Activated T-cell treated with anti-CD3 and anti-CD28 coated beads, Interleukin-2, amount 50 U/mL, for 72 hours (primary cell): ENCODE data around the gene KDM4C. TPM values are rescaled to one million over a fixed set of nuclear protein-coding genes. Genes with fewer than 3 reads are reported as not detected.
"Not testable (repeated sequence)": the region's sequence is repeated elsewhere in the genome, so short reads cannot be mapped to it uniquely, and the experiment has no call there.

Source experiments
- ATAC-seq, 2 donors: fragments of 150-1000 bp; cut with Tn5 transposase; replicated peaks in 1 of 2; 2 replicates each; pipeline ENCODE4 v1.10.0; 2021; ENCODE audit warnings: moderate library complexity in 2 of 2, mild to moderate bottlenecking in 1 of 2
- DNase-seq, 2 donors: peaks; one replicate each; pipeline ENCODE4 v3.0.0; 2021 to 2022; ENCODE audit warnings: mixed read lengths in 1 of 2
- H3K27ac Mint-ChIP-seq: one replicate; pipeline ENCODE4 v1.8.0; 2022; ENCODE audit warnings: mild to moderate bottlenecking, moderate library complexity, mixed read lengths
- H3K27me3 Mint-ChIP-seq: one replicate; pipeline ENCODE4 v1.8.0; 2022; ENCODE audit warnings: low read depth, mixed read lengths
- H3K36me3 Mint-ChIP-seq, 2 donors: one replicate each; pipeline ENCODE4 v1.8.0; 2022; ENCODE audit warnings: mixed read lengths in 2 of 2, mild to moderate bottlenecking in 1 of 2; ENCODE audit not compliant: insufficient read depth in 2 of 2
- H3K4me1 Mint-ChIP-seq: one replicate; pipeline ENCODE4 v1.8.0; 2022; ENCODE audit warnings: low read depth, mixed read lengths
- H3K4me3 Mint-ChIP-seq, 2 donors: one replicate each; pipeline ENCODE4 v1.8.0; 2022; ENCODE audit warnings: mild to moderate bottlenecking in 2 of 2, mixed read lengths in 2 of 2, moderate library complexity in 2 of 2
- H3K9me3 Mint-ChIP-seq, 2 donors: one replicate each; pipeline ENCODE4 v1.8.0; 2022; ENCODE audit warnings: mixed read lengths in 2 of 2
- total RNA-seq, 2 donors: library from RNA; stranded (reverse); gene quantifications; one replicate each; pipeline ENCODE4 v1.2.3, GENCODE V29; 2022

Gene KDM4C
- total RNA-seq, 2 donors from 2014 or later = 42.9 to 46.7 TPM

GRCh38 chr9:7003861-7004260 is 246.1 kb downstream of the KDM4C start:
- no peak overlapping the region for H3K4me3 Mint-ChIP-seq
- DNase-seq (no peak), ATAC-seq (no peak)
- no peaks in the 10 kb centered on the region for H3K4me1 Mint-ChIP-seq
- H3K9me3 Mint-ChIP-seq = peaks cover 2% of the 10 kb centered on the region in 2 donors
- no peaks in the 10 kb centered on the region for H3K27me3 Mint-ChIP-seq
- H3K27ac Mint-ChIP-seq = no peak overlapping the region
- peaks cover 7 to 18% of the 10 kb centered on the region in 2 donors for H3K36me3 Mint-ChIP-seq

DNA sequence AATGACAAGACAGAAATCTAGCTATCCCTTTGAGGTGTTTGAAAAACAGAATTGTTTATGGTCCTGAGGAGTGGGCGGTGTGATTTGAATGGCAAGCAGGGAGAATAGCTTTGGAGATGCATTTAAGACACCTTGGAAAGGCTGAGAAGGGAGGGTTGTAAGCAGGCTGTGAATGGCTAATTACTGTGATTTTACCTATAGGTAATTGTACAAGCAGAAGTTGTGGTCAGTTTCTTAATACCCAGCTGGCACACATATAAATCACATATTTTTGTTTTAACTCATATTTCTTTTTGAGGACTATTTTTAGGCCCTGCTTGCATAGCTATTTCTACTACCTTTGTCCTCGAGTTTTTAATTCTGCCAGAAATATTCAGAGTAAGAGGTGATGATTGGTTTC is 248.6 kb downstream of the KDM4C start:
- H3K4me1 Mint-ChIP-seq = peaks cover 5% of the 10 kb centered on the region
- no peak overlapping the region for H3K27ac Mint-ChIP-seq
- ATAC-seq (no peak), DNase-seq (no peak)
- H3K9me3 Mint-ChIP-seq = peaks cover 2% of the 10 kb centered on the region in 2 donors
- peaks cover 7 to 20% of the 10 kb centered on the region in 2 donors for H3K36me3 Mint-ChIP-seq
- no peak overlapping the region for H3K4me3 Mint-ChIP-seq
- H3K27me3 Mint-ChIP-seq = no peaks in the 10 kb centered on the region

DNA sequence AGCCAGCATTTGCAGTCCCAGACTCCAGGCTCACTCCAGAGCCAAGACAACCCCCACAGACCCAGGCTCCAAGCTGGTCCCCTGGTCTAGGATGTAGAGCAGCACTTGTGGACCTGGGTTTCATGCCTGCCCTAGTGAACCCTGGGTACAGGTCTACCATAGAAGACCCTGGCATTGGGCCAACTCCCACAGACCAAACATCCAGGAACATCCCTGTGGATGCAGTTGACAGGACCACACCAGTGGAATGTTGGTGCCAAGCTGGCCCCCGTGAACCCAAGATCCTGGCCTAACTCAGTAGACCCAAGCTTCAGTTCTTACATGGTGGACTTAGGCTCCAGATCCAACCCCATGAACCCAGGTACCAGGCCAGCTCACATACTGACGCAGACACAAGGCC is 250.6 kb downstream of the KDM4C start:
- Mint-ChIP-seq H3K4me3 (no peak overlapping the region), H3K9me3 (peaks cover 2% of the 10 kb centered on the region in 2 donors), H3K27ac (no peak overlapping the region), H3K27me3 (no peaks in the 10 kb centered on the region), H3K36me3 (peaks cover 7 to 18% of the 10 kb centered on the region in 2 donors), H3K4me1 (peaks cover 10% of the 10 kb centered on the region)
- no peak for DNase-seq
- ATAC-seq = no peak

DNA sequence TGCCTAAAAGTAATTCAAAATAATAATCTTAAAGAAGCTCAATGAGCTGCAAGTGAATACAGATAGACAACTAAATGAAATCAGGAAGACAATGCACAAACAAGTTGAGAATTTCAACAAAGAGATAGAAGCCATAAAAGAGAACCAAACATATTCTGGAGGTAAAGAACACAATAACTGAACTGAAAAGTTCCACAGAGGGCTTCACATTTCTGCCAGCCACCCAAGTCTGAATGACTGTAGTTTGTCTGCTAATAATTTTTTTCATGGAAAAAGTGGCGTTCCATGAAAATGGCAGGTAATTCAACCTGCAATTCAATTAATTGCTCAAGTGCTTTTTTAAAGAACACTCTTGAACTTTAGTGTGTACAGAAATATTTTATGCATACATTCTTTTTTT is 251.3 kb downstream of the KDM4C start:
- no peaks in the 10 kb centered on the region for H3K27me3 Mint-ChIP-seq
- no peak overlapping the region for H3K4me3 Mint-ChIP-seq
- no peak for ATAC-seq
- no peak for DNase-seq
- peaks cover 9 to 20% of the 10 kb centered on the region in 2 donors for H3K36me3 Mint-ChIP-seq
- peaks cover 10% of the 10 kb centered on the region for H3K4me1 Mint-ChIP-seq
- H3K9me3 Mint-ChIP-seq = peaks cover 2% of the 10 kb centered on the region in 2 donors
- H3K27ac Mint-ChIP-seq = no peak overlapping the region

GRCh38 chr9:7011395-7012067 is 253.8 kb downstream of the KDM4C start:
- Mint-ChIP-seq H3K4me3 (no peak overlapping the region), H3K27ac (no peak overlapping the region), H3K27me3 (no peaks in the 10 kb centered on the region), H3K9me3 (peaks cover 2% of the 10 kb centered on the region in 2 donors), H3K36me3 (peaks cover 7 to 13% of the 10 kb centered on the region in 2 donors), H3K4me1 (peaks cover 10% of the 10 kb centered on the region)
- ATAC-seq = peak; percentile 49 to 54
- no peak for DNase-seq

GRCh38 chr9:7027996-7028395 is 270.2 kb downstream of the KDM4C start:
- Mint-ChIP-seq H3K36me3 (peaks cover 6 to 7% of the 10 kb centered on the region in 2 donors), H3K27ac (no peak overlapping the region), H3K4me1 (no peaks in the 10 kb centered on the region), H3K27me3 (no peaks in the 10 kb centered on the region), H3K4me3 (no peak overlapping the region), H3K9me3 (no peaks in the 10 kb centered on the region)
- ATAC-seq (no peak), DNase-seq (no peak)

- H3K27ac Mint-ChIP-seq = no peak overlapping the region
- H3K4me3 Mint-ChIP-seq = no peak overlapping the region
- H3K36me3 Mint-ChIP-seq = peaks cover 6 to 7% of the 10 kb centered on the region in 2 donors
- DNase-seq (no peak), ATAC-seq (no peak)
- H3K9me3 Mint-ChIP-seq = no peaks in the 10 kb centered on the region
- no peaks in the 10 kb centered on the region for H3K27me3 Mint-ChIP-seq
- H3K4me1 Mint-ChIP-seq = no peaks in the 10 kb centered on the region
These were observed 270.8 kb downstream of the KDM4C start for GRCh38 chr9:7028591-7028990.

DNA sequence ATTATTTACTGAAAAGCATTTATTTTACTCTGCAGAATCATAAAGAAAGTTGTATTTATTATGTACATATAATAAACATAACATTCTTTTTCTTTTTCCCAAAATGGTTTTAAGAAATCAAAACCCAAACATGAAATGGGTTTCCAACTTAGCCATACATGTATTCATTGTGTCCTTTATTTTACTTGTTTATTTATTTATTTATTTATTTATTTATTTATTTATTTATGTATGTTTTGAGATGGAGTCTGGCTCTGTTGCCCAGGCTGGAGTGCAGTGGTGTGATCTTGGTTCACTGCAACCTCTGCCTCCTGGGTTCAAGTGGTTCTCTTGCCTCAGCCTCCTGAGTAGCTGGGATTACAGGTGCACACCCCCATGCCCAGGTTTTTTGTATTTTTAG is 273.2 kb downstream of the KDM4C start:
- not testable (repeated sequence) for H3K27me3 Mint-ChIP-seq, H3K27ac Mint-ChIP-seq, H3K9me3 Mint-ChIP-seq, DNase-seq, H3K4me1 Mint-ChIP-seq, ATAC-seq, H3K4me3 Mint-ChIP-seq, H3K36me3 Mint-ChIP-seq

DNA sequence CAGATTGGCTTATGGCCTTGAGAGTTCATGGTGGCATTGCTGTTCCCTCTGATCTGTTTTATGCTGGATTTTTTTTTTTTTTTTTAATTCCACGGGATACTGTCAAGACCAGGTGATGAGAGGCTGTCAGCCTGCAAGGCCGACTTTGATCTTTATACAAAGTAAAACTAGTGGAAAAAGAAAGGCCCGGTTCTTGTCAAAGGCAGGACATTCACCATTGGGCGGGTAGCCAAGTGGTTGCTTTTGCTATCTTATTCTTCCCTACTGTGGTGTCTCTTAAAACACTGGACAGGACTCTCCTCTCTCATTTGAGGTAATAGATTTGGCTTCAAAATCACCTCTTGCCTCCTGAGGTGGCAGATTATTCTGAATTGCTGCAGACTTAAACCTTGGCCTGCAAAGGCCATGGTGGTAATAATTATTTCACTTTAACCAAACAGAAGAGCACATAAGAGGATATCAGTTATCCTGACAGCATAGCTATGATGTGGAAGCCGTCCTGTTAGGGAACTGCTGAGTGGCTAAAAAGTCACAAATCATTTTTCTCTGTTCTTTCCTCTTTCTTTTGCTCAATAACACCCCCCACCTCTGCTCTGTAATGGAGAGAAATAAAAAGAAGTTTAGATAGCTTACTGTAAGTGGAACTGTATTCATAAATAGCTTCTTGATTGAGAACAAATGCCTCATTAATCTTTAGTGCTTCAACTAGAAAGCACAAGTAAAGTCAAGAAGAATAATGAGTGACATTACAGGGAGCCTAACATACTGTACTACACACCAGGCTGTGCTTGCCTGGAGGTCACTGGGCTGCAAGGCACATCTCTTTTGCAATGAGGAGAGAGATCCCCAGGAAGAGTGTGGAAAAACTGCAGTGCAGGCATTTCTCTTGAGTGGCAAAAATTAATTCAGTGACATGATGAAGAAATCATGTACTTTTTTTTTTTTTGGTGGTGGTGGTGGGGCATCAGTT is 275.6 kb downstream of the KDM4C start:
- no peaks in the 10 kb centered on the region for H3K27me3 Mint-ChIP-seq
- no peak overlapping the region for H3K4me3 Mint-ChIP-seq
- ATAC-seq (no peak), DNase-seq (no peak)
- no peaks in the 10 kb centered on the region for H3K4me1 Mint-ChIP-seq
- no peaks in the 10 kb centered on the region for H3K9me3 Mint-ChIP-seq
- peaks cover 2 to 5% of the 10 kb centered on the region in 2 donors for H3K36me3 Mint-ChIP-seq
- H3K27ac Mint-ChIP-seq = peak overlapping the region; percentile 75

- Mint-ChIP-seq H3K4me1 (no peaks in the 10 kb centered on the region), H3K27me3 (no peaks in the 10 kb centered on the region), H3K9me3 (no peaks in the 10 kb centered on the region), H3K4me3 (no peak overlapping the region), H3K27ac (no peak overlapping the region), H3K36me3 (peaks cover 2 to 5% of the 10 kb centered on the region in 2 donors)
- no peak for ATAC-seq
- no peak for DNase-seq
These were observed 279.4 kb downstream of the KDM4C start for GRCh38 chr9:7037176-7037575.

GRCh38 chr9:7042124-7042523 is 284.4 kb downstream of the KDM4C start:
- H3K9me3 Mint-ChIP-seq = no peaks in the 10 kb centered on the region
- peaks cover 16% of the 10 kb centered on the region for H3K4me1 Mint-ChIP-seq
- H3K36me3 Mint-ChIP-seq = peaks cover 0 to 3% of the 10 kb centered on the region in 2 donors

DNA sequence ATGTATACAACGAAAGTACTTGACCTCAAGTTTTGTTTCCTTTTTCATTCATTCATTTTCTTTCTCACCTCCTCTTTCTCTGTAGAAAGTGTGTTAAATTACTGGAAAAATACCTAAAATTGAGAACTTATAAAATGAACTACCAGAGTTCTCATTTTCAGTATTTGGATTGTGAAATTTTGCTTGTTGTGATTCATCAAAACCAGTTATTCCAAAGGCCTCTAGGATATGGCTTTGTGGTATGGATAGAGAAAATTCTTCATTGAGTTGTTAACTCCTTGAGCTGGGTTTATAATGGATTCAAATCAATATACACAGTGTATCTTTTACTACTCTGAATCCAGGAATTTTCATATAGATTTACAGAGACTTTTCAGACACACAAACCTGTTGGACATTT is 287.6 kb downstream of the KDM4C start:
- Mint-ChIP-seq H3K9me3 (no peaks in the 10 kb centered on the region), H3K27me3 (no peaks in the 10 kb centered on the region), H3K4me3 (no peak overlapping the region), H3K27ac (no peak overlapping the region), H3K4me1 (peaks cover 16% of the 10 kb centered on the region), H3K36me3 (peaks cover 0 to 10% of the 10 kb centered on the region in 2 donors)
- DNase-seq = no peak
- no peak for ATAC-seq

More at GRCh38 chr9:7042124-7042523, 284.4 kb downstream of the KDM4C start:
- DNase-seq = no peak
- Mint-ChIP-seq H3K27ac (no peak overlapping the region), H3K27me3 (no peaks in the 10 kb centered on the region), H3K4me3 (no peak overlapping the region)
- ATAC-seq = no peak

DNA sequence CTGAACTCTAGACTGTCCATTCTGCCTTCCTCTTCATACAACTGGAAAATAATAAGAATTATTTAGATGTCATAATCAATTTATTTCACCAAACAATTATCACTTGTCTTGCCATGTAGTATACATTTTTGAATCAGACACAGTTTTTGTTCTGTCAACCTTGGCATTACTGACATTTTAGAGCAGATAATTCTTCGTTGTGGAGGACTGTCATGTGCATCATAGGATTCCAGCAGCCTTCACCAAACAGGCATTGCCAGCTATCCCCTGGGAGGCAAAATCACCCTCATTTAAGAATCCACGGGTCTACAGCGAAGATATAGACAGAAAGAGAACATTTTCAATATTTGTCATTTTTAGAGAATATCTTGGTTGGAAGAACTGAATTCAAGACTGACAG is 293.9 kb downstream of the KDM4C start:
- H3K9me3 Mint-ChIP-seq = no peaks in the 10 kb centered on the region
- H3K4me1 Mint-ChIP-seq = peaks cover 25% of the 10 kb centered on the region
- H3K27me3 Mint-ChIP-seq = no peaks in the 10 kb centered on the region
- DNase-seq = no peak
- ATAC-seq = no peak
- no peak overlapping the region for H3K4me3 Mint-ChIP-seq
- no peak overlapping the region for H3K27ac Mint-ChIP-seq
- H3K36me3 Mint-ChIP-seq = peaks cover 0 to 10% of the 10 kb centered on the region in 2 donors
